Kidney (tissue), 14 donors: ENCODE results near the gene CXorf66. TPM values are rescaled to one million over a fixed set of nuclear protein-coding genes. Genes with fewer than 3 reads are reported as not detected.
"Not testable (repeated sequence)": the region's sequence is repeated elsewhere in the genome, so short reads cannot be mapped to it uniquely, and the experiment has no call there.

Experiments
- DNase-seq, 5 donors: peaks; one replicate each; pipeline ENCODE4 v3.0.0-alpha.2; 2013 to 2020
- FAIRE-seq: peaks from 2 replicates; lab custom pipeline; 2012; peaks lifted over from hg19 to GRCh38; lab: Jason Lieb, UNC
- H3K27ac ChIP-seq, 2 donors: one replicate each; pipeline ENCODE4 v1.7.0; 2013; ENCODE audit warnings: low read depth in 2 of 2, low read length in 2 of 2, inconsistent platforms in 1 of 2
- H3K27me3 ChIP-seq: one replicate; pipeline ENCODE4 v1.7.1; 2013; ENCODE audit warnings: low read length, inconsistent platforms; ENCODE audit not compliant: control insufficient read depth, insufficient read depth
- H3K36me3 ChIP-seq, 3 donors: one replicate each; pipeline versions ENCODE4 v1.7.0 to v1.7.1; 2013; ENCODE audit warnings: low read length in 3 of 3, control low read depth in 1 of 3, inconsistent platforms in 1 of 3; ENCODE audit not compliant: insufficient read depth in 3 of 3, control insufficient read depth in 2 of 3
- H3K4me1 ChIP-seq, 3 donors: one replicate each; pipeline versions ENCODE4 v1.7.0 to v1.7.1; 2013; ENCODE audit warnings: low read length in 3 of 3, inconsistent platforms in 1 of 3, low read depth in 1 of 3; ENCODE audit not compliant: control insufficient read depth in 2 of 3, insufficient read depth in 2 of 3
- H3K4me3 ChIP-seq, 3 donors: one replicate each; pipeline versions ENCODE4 v1.7.0 to v1.8.1; 2013; ENCODE audit warnings: low read length in 3 of 3, control low read depth in 1 of 3, inconsistent platforms in 1 of 3
- H3K9ac ChIP-seq, 3 donors: one replicate each; pipeline versions ENCODE4 v1.7.0 to v1.7.1; 2013; ENCODE audit warnings: low read length in 3 of 3, control low read depth in 1 of 3, inconsistent platforms in 1 of 3
- H3K9me3 ChIP-seq, 3 donors: one replicate each; pipeline versions ENCODE4 v1.7.0 to v1.7.1; 2013; ENCODE audit warnings: low read length in 3 of 3, control low read depth in 1 of 3, inconsistent platforms in 1 of 3; ENCODE audit not compliant: control insufficient read depth in 2 of 3, insufficient read depth in 1 of 3
- intact Hi-C: fragments of 100-400 bp; cut with DNase I; formaldehyde crosslinking; loops from one replicate; pipeline ENCODE4 v1.11.1; 2022
- polyA plus RNA-seq: library from polyadenylated mRNA; stranded (reverse); fragments of 350-450 nt; fragmentation: Illumina TruSeq; extraction: RNeasy Lipid Tissue Mini Kit (QIAGEN cat#74804); gene quantifications from one replicate; pipeline ENCODE4 v1.2.3, GENCODE V29; 2014; ENCODE audit warnings: low read depth, low replicate concordance; ENCODE audit not compliant: insufficient read depth
- total RNA-seq: library from RNA; stranded (reverse); fragmentation: NEBNext Ultra II Directional; extraction: Animal tissue kit (Norgen Biotek cat#: 25700); gene quantifications from one replicate; pipeline ENCODE4 v1.2.1, GENCODE V29; 2021
- TF ChIP-seq, protein P1 (sequence below): IDR thresholded peaks from 3 replicates; pipeline ENCODE4 v1.5.1; 2012; ENCODE audit warnings: mild to moderate bottlenecking, moderate library complexity, borderline replicate concordance; ENCODE audit not compliant: insufficient read depth; ENCODE audit errors: extremely low read depth
- donor health status: control.
- donor health status: control.
- donor health status: control.
- donor health status: control.
- donor health status: control.
- donor health status: DM: yes; HTN: yes; CAD: no.
- donor health status: Normal renal cell carcinoma (clear cell type).

CXorf66 gene
- total and polyA plus RNA-seq, 2 donors from 2014 or later: not detected

DNA sequence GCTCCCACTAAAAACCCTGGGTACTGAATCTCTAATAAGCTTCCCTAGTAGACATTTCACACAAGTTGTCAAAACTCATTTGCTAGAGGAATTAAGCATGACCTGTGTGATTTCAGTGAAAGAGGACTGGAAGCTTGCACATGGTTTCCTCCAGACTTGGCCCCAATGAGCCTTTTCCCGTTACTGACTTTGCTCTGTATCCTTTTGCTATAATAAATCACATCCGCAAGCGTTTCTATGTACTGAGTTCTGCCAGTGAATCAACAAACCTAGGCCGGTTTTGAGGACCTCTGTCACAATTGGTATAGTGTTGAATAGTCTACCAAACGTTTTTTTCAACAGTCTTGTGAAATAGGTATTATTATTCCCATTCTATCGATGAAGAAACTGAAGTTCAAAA lies 40.6 kb downstream of the CXorf66 start:
- DNase-seq (peak in 1 of 5 donors; percentile 37), FAIRE-seq (no peak)
- TF ChIP-seq, protein P1, sequence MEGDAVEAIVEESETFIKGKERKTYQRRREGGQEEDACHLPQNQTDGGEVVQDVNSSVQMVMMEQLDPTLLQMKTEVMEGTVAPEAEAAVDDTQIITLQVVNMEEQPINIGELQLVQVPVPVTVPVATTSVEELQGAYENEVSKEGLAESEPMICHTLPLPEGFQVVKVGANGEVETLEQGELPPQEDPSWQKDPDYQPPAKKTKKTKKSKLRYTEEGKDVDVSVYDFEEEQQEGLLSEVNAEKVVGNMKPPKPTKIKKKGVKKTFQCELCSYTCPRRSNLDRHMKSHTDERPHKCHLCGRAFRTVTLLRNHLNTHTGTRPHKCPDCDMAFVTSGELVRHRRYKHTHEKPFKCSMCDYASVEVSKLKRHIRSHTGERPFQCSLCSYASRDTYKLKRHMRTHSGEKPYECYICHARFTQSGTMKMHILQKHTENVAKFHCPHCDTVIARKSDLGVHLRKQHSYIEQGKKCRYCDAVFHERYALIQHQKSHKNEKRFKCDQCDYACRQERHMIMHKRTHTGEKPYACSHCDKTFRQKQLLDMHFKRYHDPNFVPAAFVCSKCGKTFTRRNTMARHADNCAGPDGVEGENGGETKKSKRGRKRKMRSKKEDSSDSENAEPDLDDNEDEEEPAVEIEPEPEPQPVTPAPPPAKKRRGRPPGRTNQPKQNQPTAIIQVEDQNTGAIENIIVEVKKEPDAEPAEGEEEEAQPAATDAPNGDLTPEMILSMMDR: no peak
- Histone ChIP-seq H3K4me1 (no peaks in the 10 kb centered on the region), H3K27ac (no peak overlapping the region), H3K9ac (no peak overlapping the region), H3K36me3 (no peaks in the 10 kb centered on the region), H3K27me3 (no peaks in the 10 kb centered on the region), H3K4me3 (no peak overlapping the region), H3K9me3 (no peaks in the 10 kb centered on the region)
- intact Hi-C loops: no loop called here

DNA sequence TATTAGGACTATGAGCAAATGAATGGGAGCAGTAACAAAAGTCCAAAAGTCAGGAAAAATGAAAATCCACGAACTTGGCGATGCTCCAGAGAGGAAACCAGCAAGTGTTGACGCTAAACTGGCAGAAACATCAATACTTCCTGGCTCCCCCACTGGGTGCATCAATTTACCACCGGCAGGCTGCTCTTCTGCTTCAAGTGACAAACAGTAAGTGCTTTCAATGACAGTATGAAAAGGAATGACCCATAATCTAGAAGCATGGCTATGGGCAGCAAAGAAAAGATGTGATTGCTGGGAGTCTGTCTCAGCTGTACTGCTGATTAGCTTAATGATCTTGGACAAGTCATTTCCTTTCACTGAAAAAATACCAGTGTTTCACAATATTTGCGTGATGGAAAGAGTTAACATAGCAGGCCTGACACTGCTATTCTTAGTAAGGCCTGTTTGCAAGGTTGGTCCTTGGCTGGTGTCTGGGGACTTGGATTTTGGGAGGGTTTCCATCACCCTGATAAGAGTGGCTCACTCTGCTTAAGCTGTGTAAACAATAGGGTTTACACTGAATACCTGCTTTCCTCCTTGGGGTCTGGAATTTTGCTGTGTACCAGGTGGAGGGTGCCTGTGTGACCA lies 41.1 kb downstream of the CXorf66 start:
- TF ChIP-seq, protein P1: no peak
- no peaks in the 10 kb centered on the region for H3K27me3 ChIP-seq
- intact Hi-C loops: no loop called here
- no peaks in the 10 kb centered on the region for H3K4me1 ChIP-seq
- H3K36me3 ChIP-seq: no peaks in the 10 kb centered on the region
- H3K4me3 ChIP-seq: no peak overlapping the region
- FAIRE-seq: no peak
- DNase-seq: no peak
- H3K9ac ChIP-seq: no peak overlapping the region
- no peak overlapping the region for H3K27ac ChIP-seq
- H3K9me3 ChIP-seq: no peaks in the 10 kb centered on the region

DNA sequence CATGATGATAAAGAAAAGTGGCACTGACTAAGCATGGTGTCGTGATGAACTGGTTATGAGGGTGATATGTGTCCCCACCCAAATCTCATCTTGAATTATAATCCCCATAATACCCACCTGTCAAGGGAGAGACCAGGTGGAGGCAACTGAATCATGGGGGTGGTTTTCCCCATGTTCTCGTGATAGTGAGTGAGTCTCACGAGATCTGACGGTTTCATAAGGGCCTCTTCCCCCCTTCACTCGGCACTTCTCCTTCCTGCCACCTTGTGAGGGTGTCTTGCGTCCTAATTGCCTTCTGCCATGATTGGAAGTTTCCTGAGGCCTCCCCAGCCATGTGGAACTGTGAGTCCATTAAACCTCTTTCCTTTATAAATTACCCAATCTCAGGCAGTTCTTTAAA lies 44.2 kb downstream of the CXorf66 start:
- intact Hi-C loops, H3K9ac ChIP-seq, FAIRE-seq: not testable (repeated sequence)

DNA sequence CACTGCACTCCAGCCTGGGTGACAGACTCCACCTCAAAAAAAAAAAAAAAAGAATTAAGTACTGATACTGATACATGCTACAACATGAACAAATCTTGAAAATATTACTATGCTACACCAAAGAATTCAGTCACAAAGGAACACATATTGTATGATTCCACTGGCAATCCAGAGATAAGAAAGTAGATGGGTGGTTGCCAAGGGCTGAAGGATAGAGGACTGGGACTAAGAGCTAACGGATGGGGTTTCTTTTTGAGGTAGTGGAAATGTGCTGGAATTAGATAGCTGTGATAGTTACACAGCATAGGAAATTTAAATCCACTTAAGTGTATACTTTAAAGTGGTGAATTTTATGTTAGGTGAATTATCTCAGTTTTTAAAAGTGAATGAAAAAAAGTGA lies 45.0 kb downstream of the CXorf66 start:
- no peaks in the 10 kb centered on the region for H3K4me1 ChIP-seq
- H3K4me3 ChIP-seq: no peak overlapping the region
- H3K27ac ChIP-seq: no peak overlapping the region
- intact Hi-C loops: no loop called here
- H3K27me3 ChIP-seq: no peaks in the 10 kb centered on the region
- no peaks in the 10 kb centered on the region for H3K36me3 ChIP-seq
- DNase-seq: no peak
- TF ChIP-seq, protein P1: no peak
- H3K9ac ChIP-seq: no peak overlapping the region
- H3K9me3 ChIP-seq: no peaks in the 10 kb centered on the region
- no peak for FAIRE-seq

More for the DNA sequence above, 44.2 kb downstream of the CXorf66 start:
- H3K27me3 ChIP-seq, H3K4me3 ChIP-seq, H3K36me3 ChIP-seq, H3K4me1 ChIP-seq, H3K27ac ChIP-seq, H3K9me3 ChIP-seq, DNase-seq: not testable (repeated sequence)
